IMR-90 (cell line): ENCODE results near the gene KCNS1. TPM values are rescaled to one million over a fixed set of nuclear protein-coding genes. Genes with fewer than 3 reads are reported as not detected.

ENCODE experiments used
- ATAC-seq: fragments of 200-7000 bp; cut with Tn5 transposase; 2 replicates; pipeline ENCODE4 v1.9.1; 2020; ENCODE audit warnings: low read depth, mild to moderate bottlenecking, moderate library complexity
- BruUV-seq: library from RNA; stranded (reverse); fragments of 400-500 nt; replicated peaks from 2 replicates; lab custom pipeline; 2021; lab: Mats Ljungman, UMichigan
- CTCF ChIA-PET: fragments of 300-600 bp; formaldehyde crosslinking; extraction: SDS; loops from one replicate; lab custom pipeline; 2021; ENCODE audit warnings: antibody characterized with exemption; lab: Yijun Ruan, JAX
- POLR2A ChIA-PET: fragments of 300-600 bp; sonication (Branson Sonifier 250); formaldehyde crosslinking; loops from one replicate; lab custom pipeline; 2022; ENCODE audit warnings: antibody characterized with exemption; ENCODE audit not compliant: unreplicated experiment; lab: Charles Lee
- DNase-seq: peaks from one replicate; pipeline ENCODE4 v3.0.0; 2013
- H2AFZ ChIP-seq: replicated peaks from 2 replicates; pipeline ENCODE3; 2013; ENCODE audit warnings: low read length, mild to moderate bottlenecking; ENCODE audit not compliant: poor library complexity
- H2AK5ac ChIP-seq: 2 replicates; pipeline ENCODE4 v1.6.1; 2013; ENCODE audit warnings: low read depth, low read length, inconsistent platforms
- H2AK9ac ChIP-seq: replicated peaks from 2 replicates; pipeline ENCODE3; 2013; ENCODE audit warnings: mild to moderate bottlenecking, low read depth, low read length, moderate library complexity; ENCODE audit not compliant: poor library complexity
- H2BK120ac ChIP-seq: 2 replicates; pipeline ENCODE4 v1.6.1; 2013; ENCODE audit warnings: low read depth, low read length, inconsistent platforms
- H2BK15ac ChIP-seq: 3 replicates; pipeline ENCODE4 v1.6.1; 2013; ENCODE audit warnings: low read depth, low read length, inconsistent platforms
- H2BK20ac ChIP-seq: 2 replicates; pipeline ENCODE4 v1.6.1; 2013; ENCODE audit warnings: low read depth, mild to moderate bottlenecking, inconsistent platforms, low read length, moderate library complexity
- H2BK5ac ChIP-seq: 2 replicates; pipeline ENCODE4 v1.6.1; 2013; ENCODE audit warnings: mild to moderate bottlenecking, low read depth, low read length, inconsistent platforms; ENCODE audit not compliant: poor library complexity, severe bottlenecking
- H3K14ac ChIP-seq: replicated peaks from 2 replicates; pipeline ENCODE4 v1.6.1; 2013; ENCODE audit warnings: low read depth, low read length, inconsistent platforms
- H3K18ac ChIP-seq: 2 replicates; pipeline ENCODE4 v1.6.1; 2013; ENCODE audit warnings: low read depth, low read length, control low read depth
- H3K23ac ChIP-seq: 2 replicates; pipeline ENCODE4 v1.6.1; 2013; ENCODE audit warnings: low read depth, low read length, inconsistent platforms
- H3K27ac ChIP-seq: 2 replicates; pipeline ENCODE4 v1.5.1; 2013; ENCODE audit warnings: mild to moderate bottlenecking, control low read depth, low read length; ENCODE audit not compliant: insufficient read depth
- H3K27me3 ChIP-seq: 2 replicates; pipeline ENCODE4 v1.6.1; 2013; ENCODE audit warnings: low read length; ENCODE audit not compliant: control insufficient read depth, insufficient read depth
- H3K36me3 ChIP-seq: 2 replicates; pipeline ENCODE4 v1.6.1; 2013; ENCODE audit warnings: low read length, mixed read lengths; ENCODE audit not compliant: control insufficient read depth, insufficient read depth
- H3K4ac ChIP-seq: 2 replicates; pipeline ENCODE4 v1.6.1; 2013; ENCODE audit warnings: low read depth, low read length, inconsistent platforms
- H3K4me1 ChIP-seq: 2 replicates; pipeline ENCODE4 v1.6.1; 2013; ENCODE audit warnings: low read length, mixed read lengths; ENCODE audit not compliant: control insufficient read depth, insufficient read depth
- H3K4me2 ChIP-seq: 2 replicates; pipeline ENCODE4 v1.6.1; 2013; ENCODE audit warnings: low read depth, mild to moderate bottlenecking, control low read depth, low read length, moderate library complexity
- H3K4me3 ChIP-seq: 2 replicates; pipeline ENCODE4 v1.5.1; 2013; ENCODE audit warnings: low read depth, mild to moderate bottlenecking, control low read depth, low read length, moderate library complexity; ENCODE audit not compliant: insufficient read depth
- H3K56ac ChIP-seq: 2 replicates; pipeline ENCODE4 v1.6.1; 2013; ENCODE audit warnings: low read length, inconsistent platforms; ENCODE audit not compliant: insufficient read depth; ENCODE audit errors: extremely low read depth
- H3K79me1 ChIP-seq, 2 experiments: 2 replicates each; pipeline ENCODE4 v1.6.1; 2013; ENCODE audit warnings: low read length in 2 of 2, inconsistent platforms in 1 of 2, low read depth in 1 of 2
- H3K9ac ChIP-seq: 2 replicates; pipeline ENCODE4 v1.6.1; 2013; ENCODE audit warnings: low read depth, low read length, control low read depth
- H3K9me1 ChIP-seq: 2 replicates; pipeline ENCODE4 v1.6.1; 2013; ENCODE audit warnings: low read length, inconsistent platforms; ENCODE audit not compliant: insufficient read depth
- H3K9me3 ChIP-seq: 2 replicates; pipeline ENCODE4 v1.6.1; 2013; ENCODE audit warnings: low read length; ENCODE audit not compliant: control insufficient read depth, insufficient read depth
- H4K20me1 ChIP-seq: 2 replicates; pipeline ENCODE4 v1.6.1; 2013; ENCODE audit warnings: low read length, inconsistent platforms; ENCODE audit not compliant: insufficient read depth
- H4K5ac ChIP-seq: 2 replicates; pipeline ENCODE4 v1.6.1; 2013; ENCODE audit warnings: mild to moderate bottlenecking, low read depth, low read length, control low read depth
- H4K8ac ChIP-seq, 2 experiments: 2 replicates each; pipeline ENCODE4 v1.6.1; 2013; ENCODE audit warnings: low read depth in 2 of 2, low read length in 2 of 2, control low read depth in 1 of 2, inconsistent platforms in 1 of 2
- H4K91ac ChIP-seq: 2 replicates; pipeline ENCODE4 v1.6.1; 2013; ENCODE audit warnings: low read depth, low read length, inconsistent platforms; ENCODE audit not compliant: insufficient read depth
- BHLHE40 ChIP-seq: fragments of 150-350 bp; IDR thresholded peaks from 2 replicates; pipeline ENCODE4 v1.6.1; 2016; ENCODE audit warnings: mild to moderate bottlenecking, low read depth, low read length
- CTCF ChIP-seq: conservative IDR thresholded peaks from 2 replicates; pipeline ENCODE4 v1.5.1; 2012; ENCODE audit warnings: mild to moderate bottlenecking, low read depth, low read length, improper control_type of control experiment
- FOS ChIP-seq: fragments of 150-350 bp; IDR thresholded peaks from 2 replicates; pipeline ENCODE4 v1.6.1; 2016; ENCODE audit warnings: low read depth, low read length
- MAFK ChIP-seq: IDR thresholded peaks from 2 replicates; pipeline ENCODE4 v1.6.1; 2012; ENCODE audit warnings: low read depth, low read length, improper control_type of control experiment
- MAZ ChIP-seq: IDR thresholded peaks from 2 replicates; pipeline ENCODE4 v1.6.1; 2012; ENCODE audit warnings: low read depth, mild to moderate bottlenecking, low read length, improper control_type of control experiment, moderate library complexity, borderline replicate concordance
- MXI1 ChIP-seq: IDR thresholded peaks from 2 replicates; pipeline ENCODE4 v1.6.1; 2012; ENCODE audit warnings: low read depth, mild to moderate bottlenecking, low read length, moderate library complexity, borderline replicate concordance
- NFE2L2 ChIP-seq: fragments of 150-350 bp; IDR thresholded peaks from 2 replicates; pipeline ENCODE4 v1.6.1; 2016; ENCODE audit warnings: low read depth, mild to moderate bottlenecking, low read length
- POLR2A ChIP-seq: IDR thresholded peaks from 2 replicates; pipeline ENCODE4 v1.6.1; 2012; ENCODE audit warnings: mild to moderate bottlenecking, low read depth, low read length
- RCOR1 ChIP-seq: IDR thresholded peaks from 2 replicates; pipeline ENCODE4 v1.6.1; 2012; ENCODE audit warnings: mild to moderate bottlenecking, low read length, improper control_type of control experiment; ENCODE audit not compliant: insufficient replicate concordance
- RFX5 ChIP-seq: IDR thresholded peaks from 2 replicates; pipeline ENCODE4 v1.8.0; 2012; ENCODE audit warnings: low read depth, mild to moderate bottlenecking, low read length, moderate library complexity
- WGBS, 2 experiments: methylation state at CpG; one replicate each; pipeline versions ENCODE4 v1.1.5 to v1.1.7; 2013; ENCODE audit warnings: missing lambda C conversion rate in 2 of 2; ENCODE audit not compliant: insufficient read length in 1 of 2; ENCODE audit errors: extremely low coverage in 2 of 2; 5-methylcytosine and 5-hydroxymethylcytosine counted together
- dilution Hi-C: fragments of 300-500 bp; cut with HindIII; formaldehyde crosslinking; loops from one replicate; pipeline ENCODE4 v1.14.3; 2018; ENCODE audit warnings: low sequenced_read_pairs; ENCODE audit not compliant: unreplicated experiment
- in situ Hi-C: fragments of 300-500 bp; cut with MboI; formaldehyde crosslinking; loops from 3 replicates; pipeline ENCODE4 v1.14.3; 2019; ENCODE audit warnings: low sequenced_read_pairs, inconsistent platforms, mixed read lengths
- intact Hi-C: fragments of 100-400 bp; cut with micrococcal nuclease; formaldehyde crosslinking; loops from 2 replicates; pipeline ENCODE4 v1.10.0; 2022
- polyA plus RNA-seq, 3 experiments: library from polyadenylated mRNA; depleted of rRNA; stranded (reverse); fragments of >200 nt; gene quantifications; 2 replicates each; pipeline ENCODE4 v1.2.3, GENCODE V29; 2012; ENCODE audit warnings: low replicate concordance in 1 of 3
- total RNA-seq: library from RNA; depleted of rRNA; stranded (reverse); fragments of >200 nt; gene quantifications from 2 replicates; pipeline ENCODE4 v1.2.3, GENCODE V29; 2012
- TF ChIP-seq, protein P1 (sequence below): fragments of 150-350 bp; IDR thresholded peaks from 2 replicates; pipeline ENCODE4 v1.6.1; 2016; ENCODE audit warnings: low read depth, mild to moderate bottlenecking, low read length, moderate library complexity, borderline replicate concordance

KCNS1 gene
- total and polyA plus RNA-seq, 2 of the 4 experiments (the other 2 are of a cell fraction), result 0.54 to 0.62 TPM

DNA sequence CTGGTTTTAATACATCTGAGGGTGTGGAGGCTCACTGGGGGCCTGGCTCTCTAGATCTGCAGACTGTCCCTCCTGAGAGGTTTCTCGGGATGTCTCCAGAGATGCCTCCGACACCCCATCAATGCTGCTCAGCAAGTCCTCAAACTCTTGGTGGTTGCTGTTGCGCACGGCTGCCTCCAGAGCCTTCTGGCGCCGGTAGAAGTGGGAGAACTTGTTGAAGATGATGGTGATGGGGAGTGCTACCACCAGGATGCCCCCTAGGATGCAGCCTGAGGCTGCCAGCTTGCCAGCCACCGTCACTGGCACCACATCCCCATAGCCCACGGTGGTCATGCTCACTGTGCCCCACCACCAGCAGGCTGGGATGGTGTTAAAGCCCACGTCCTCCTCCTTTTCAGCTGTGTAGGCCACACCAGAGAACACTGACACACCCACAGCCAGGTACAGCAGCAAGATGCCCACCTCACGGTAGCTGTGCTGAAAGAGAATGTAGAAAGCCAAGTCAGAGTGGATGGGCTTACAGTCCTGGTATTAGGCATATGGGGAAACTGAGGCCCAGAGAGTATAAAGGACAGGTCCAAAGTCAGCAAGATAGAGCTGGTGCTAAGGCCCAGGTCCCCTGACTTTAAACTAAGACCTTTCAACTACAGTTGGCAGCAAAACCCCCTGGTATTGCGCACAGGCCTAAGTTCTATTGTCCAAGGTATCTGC lies 5.9 kb downstream of the KCNS1 start:
- peak overlapping the region; percentile 82 for H4K5ac ChIP-seq
- ChIA-PET POLR2A (no interaction called here), CTCF (interaction anchor here (0.5 to 4.3 kb wide), 13 partner anchors 12 to 1480 kb away, joined by 3 to 40 read pairs (median 5); no protein-coding TSS in a partner anchor)
- BruUV-seq, result no TSS peak
- peak overlapping the region; percentile 57; the same call in 1 of the 2 replicates for H2BK120ac ChIP-seq
- H3K4ac ChIP-seq, result peak overlapping the region; percentile 37; the same call in 1 of the 2 replicates
- 100% methylated on average over 2 of the region's 11 CpGs; no CpG with 5 or more reads in 1 of the 2 experiments for whole genome bisulfite sequencing, 2 experiments
- no peak overlapping the region for H3K23ac ChIP-seq
- no peaks in the 10 kb centered on the region for H3K79me1 ChIP-seq
- no peak overlapping the region for H3K14ac ChIP-seq
- TF ChIP-seq MAFK, result no peak
- TF ChIP-seq CTCF, result no peak
- TF ChIP-seq RCOR1, result no peak
- TF ChIP-seq NFE2L2, result no peak
- TF ChIP-seq MXI1, result no peak
- TF ChIP-seq MAZ, result no peak
- TF ChIP-seq BHLHE40, result no peak
- TF ChIP-seq FOS, result no peak
- TF ChIP-seq POLR2A, result no peak
- TF ChIP-seq, protein P1, sequence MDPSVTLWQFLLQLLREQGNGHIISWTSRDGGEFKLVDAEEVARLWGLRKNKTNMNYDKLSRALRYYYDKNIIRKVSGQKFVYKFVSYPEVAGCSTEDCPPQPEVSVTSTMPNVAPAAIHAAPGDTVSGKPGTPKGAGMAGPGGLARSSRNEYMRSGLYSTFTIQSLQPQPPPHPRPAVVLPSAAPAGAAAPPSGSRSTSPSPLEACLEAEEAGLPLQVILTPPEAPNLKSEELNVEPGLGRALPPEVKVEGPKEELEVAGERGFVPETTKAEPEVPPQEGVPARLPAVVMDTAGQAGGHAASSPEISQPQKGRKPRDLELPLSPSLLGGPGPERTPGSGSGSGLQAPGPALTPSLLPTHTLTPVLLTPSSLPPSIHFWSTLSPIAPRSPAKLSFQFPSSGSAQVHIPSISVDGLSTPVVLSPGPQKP, result no peak
- no peak for TF ChIP-seq RFX5
- DNase-seq, result no peak
- no peaks in the 10 kb centered on the region for H4K20me1 ChIP-seq
- no peak for ATAC-seq
- H3K4me2 ChIP-seq, result no peak overlapping the region
- peaks cover 31% of the 10 kb centered on the region for H3K27me3 ChIP-seq
- no peaks in the 10 kb centered on the region for H3K36me3 ChIP-seq
- no peak overlapping the region for H3K56ac ChIP-seq
- dilution Hi-C loops (no loop called here), in situ Hi-C loops (no loop called here), intact Hi-C loops (loop anchor here (1.0 to 10.0 kb wide), 4 partner anchors 51 to 680 kb away; partner anchors contain the start of gene KCNK15)
- no peaks in the 10 kb centered on the region; the same call in 1 of the 2 replicates for H3K9me1 ChIP-seq
- peak overlapping the region; percentile 51; the same call in 1 of the 2 replicates for H2BK20ac ChIP-seq
- H4K8ac ChIP-seq, result peak overlapping the region; percentile 10 to 76; a peak in 3 of 4 replicates
- no peak overlapping the region for H3K9ac ChIP-seq
- H3K27ac ChIP-seq, result no peak overlapping the region
- H2BK15ac ChIP-seq, result peak overlapping the region; percentile 1; the same call in 1 of the 3 replicates
- peak overlapping the region; percentile 80 for H4K91ac ChIP-seq
- H2AK9ac ChIP-seq, result peak overlapping the region; percentile 20
- H2BK5ac ChIP-seq, result peak overlapping the region; percentile 49
- H3K4me1 ChIP-seq, result peaks cover 4% of the 10 kb centered on the region; the same call in 1 of the 2 replicates
- peak overlapping the region; percentile 77; the same call in 1 of the 2 replicates for H3K18ac ChIP-seq
- H3K9me3 ChIP-seq, result peaks cover 6% of the 10 kb centered on the region; the same call in 1 of the 2 replicates
- no peak overlapping the region for H3K4me3 ChIP-seq
- H2AFZ ChIP-seq, result no peak overlapping the region
- H2AK5ac ChIP-seq, result peak overlapping the region; percentile 87; the same call in 1 of the 2 replicates
